Ascending aorta (tissue), 2 donors: ENCODE results near the gene AQP1. TPM values are rescaled to one million over a fixed set of nuclear protein-coding genes. Genes with fewer than 3 reads are reported as not detected.

ENCODE experiments used
- DNase-seq, 2 donors: peaks; one replicate each; pipeline ENCODE4 v3.0.0-alpha.2; 2019; ENCODE audit warnings: low spot score in 2 of 2
- H3K27ac ChIP-seq, 2 donors: fragments of 200-600 bp; sonication (generic); one replicate each; pipeline ENCODE4 v1.5.1; 2016 to 2017; ENCODE audit warnings: mild to moderate bottlenecking in 1 of 2
- H3K27me3 ChIP-seq: fragments of 200-600 bp; sonication (generic); one replicate; pipeline ENCODE4 v1.5.1; 2017
- H3K36me3 ChIP-seq, 2 donors: fragments of 200-600 bp; sonication (generic); one replicate each; pipeline ENCODE4 v1.5.1; 2016
- H3K4me1 ChIP-seq, 2 donors: fragments of 200-600 bp; sonication (generic); one replicate each; pipeline ENCODE4 v1.5.1; 2016 to 2017; ENCODE audit warnings: mild to moderate bottlenecking in 1 of 2
- H3K4me3 ChIP-seq, 2 donors: fragments of 200-600 bp; sonication (generic); one replicate each; pipeline ENCODE4 v1.5.1; 2016 to 2017; ENCODE audit warnings: mild to moderate bottlenecking in 1 of 2
- H3K9me3 ChIP-seq, 2 donors: fragments of 200-600 bp; sonication (generic); one replicate each; pipeline ENCODE4 v1.5.1; 2016
- CTCF ChIP-seq, 3 experiments: fragments of 200-600 bp in 2 of 3; fragments of 450-650 bp in 1 of 3; sonication (generic) in 2 of 3; IDR thresholded peaks; one replicate each; pipeline ENCODE4 v1.5.1; 2016 to 2019; ENCODE audit warnings: antibody characterized with exemption in 3 of 3, mild to moderate bottlenecking in 1 of 3, moderate library complexity in 1 of 3
- intact Hi-C: fragments of 100-400 bp; cut with DNase I; formaldehyde crosslinking; loops from one replicate; pipeline ENCODE4 v1.15.1; 2023
- total RNA-seq: library from RNA; depleted of rRNA; stranded (reverse); fragments of >200 nt; gene quantifications from one replicate; pipeline ENCODE4 v1.1.0, GENCODE V29; 2016

AQP1 gene
- total RNA-seq, 1 donor from 2014 or later = 2,113 TPM

GRCh38 chr7:30871655-30872054 lies 40.0 kb upstream of the AQP1 start:
- no peak for DNase-seq
- Histone ChIP-seq H3K27me3 (no peaks in the 10 kb centered on the region), H3K4me1 (peaks cover 3 to 6% of the 10 kb centered on the region in 2 donors), H3K27ac (no peak overlapping the region), H3K9me3 (no peaks in the 10 kb centered on the region), H3K36me3 (peaks cover 42 to 51% of the 10 kb centered on the region in 2 donors), H3K4me3 (no peak overlapping the region)
- TF ChIP-seq CTCF (IDR thresholded peaks at IDR 0.05) = no peak
- intact Hi-C loops = no loop called here

- intact Hi-C loops = no loop called here
- no peak for TF ChIP-seq CTCF (IDR thresholded peaks at IDR 0.05)
- no peak overlapping the region for H3K27ac ChIP-seq
- no peaks in the 10 kb centered on the region for H3K27me3 ChIP-seq
- H3K36me3 ChIP-seq = peaks cover 42 to 51% of the 10 kb centered on the region in 2 donors
- peaks cover 3 to 6% of the 10 kb centered on the region in 2 donors for H3K4me1 ChIP-seq
- DNase-seq = no peak
- no peak overlapping the region for H3K4me3 ChIP-seq
- no peaks in the 10 kb centered on the region for H3K9me3 ChIP-seq
These were observed 38.4 kb upstream of the AQP1 start for GRCh38 chr7:30873207-30873606.

GRCh38 chr7:30873656-30874055 lies 38.0 kb upstream of the AQP1 start:
- TF ChIP-seq CTCF (IDR thresholded peaks at IDR 0.05) = no peak
- H3K36me3 ChIP-seq = peaks cover 43 to 51% of the 10 kb centered on the region in 2 donors
- intact Hi-C loops = no loop called here

GRCh38 chr7:30874656-30875302 lies 36.9 kb upstream of the AQP1 start:
- TF ChIP-seq CTCF (IDR thresholded peaks at IDR 0.05) = no peak
- Histone ChIP-seq H3K4me3 (no peak overlapping the region), H3K9me3 (no peaks in the 10 kb centered on the region), H3K36me3 (peaks cover 44 to 51% of the 10 kb centered on the region in 2 donors), H3K27me3 (no peaks in the 10 kb centered on the region), H3K27ac (no peak overlapping the region), H3K4me1 (peaks cover 3 to 4% of the 10 kb centered on the region in 2 donors)
- intact Hi-C loops = no loop called here
- DNase-seq = no peak

More at GRCh38 chr7:30873656-30874055, 38.0 kb upstream of the AQP1 start:
- DNase-seq = no peak
- no peak overlapping the region for H3K27ac ChIP-seq
- no peaks in the 10 kb centered on the region for H3K27me3 ChIP-seq
- no peak overlapping the region for H3K4me3 ChIP-seq
- H3K9me3 ChIP-seq = no peaks in the 10 kb centered on the region
- peaks cover 3 to 6% of the 10 kb centered on the region in 2 donors for H3K4me1 ChIP-seq

- no peak for DNase-seq
- Histone ChIP-seq H3K27ac (peak overlapping the region in 1 of 2 donors; percentile 18), H3K27me3 (no peaks in the 10 kb centered on the region), H3K9me3 (no peaks in the 10 kb centered on the region), H3K4me3 (no peak overlapping the region), H3K36me3 (peaks cover 35 to 45% of the 10 kb centered on the region in 2 donors), H3K4me1 (peaks cover 0 to 2% of the 10 kb centered on the region in 2 donors)
- intact Hi-C loops = no loop called here
- TF ChIP-seq CTCF (IDR thresholded peaks at IDR 0.05) = no peak
These were observed 34.5 kb upstream of the AQP1 start for GRCh38 chr7:30877015-30877769.
